GM21447 (cell line): ENCODE results near the gene TMEFF2.

ENCODE experiments used
- ATAC-seq: cut with Tn5 transposase; IDR thresholded peaks from one replicate; pipeline ENCODE4 v1.9.1; 2021; ENCODE audit not compliant: unreplicated experiment

TMEFF2 gene

DNA sequence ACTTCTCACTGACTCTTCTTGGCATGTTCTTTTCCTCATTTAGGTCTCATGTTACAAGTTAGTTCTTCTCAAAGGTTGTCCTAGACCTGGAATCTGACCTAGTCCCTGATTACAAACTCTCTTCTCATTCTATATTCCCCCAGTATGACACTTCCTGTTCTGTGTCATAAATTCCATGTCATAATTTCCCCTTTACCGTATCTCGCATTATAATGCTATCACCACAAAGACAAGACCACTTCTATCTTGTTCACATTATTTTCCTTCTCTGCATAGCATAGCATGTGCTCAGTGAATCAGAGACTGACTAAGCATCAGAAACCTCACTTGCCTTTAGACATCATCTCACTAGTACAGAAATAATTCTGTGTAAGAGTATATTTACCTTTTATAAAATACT is 284.2 kb downstream of the TMEFF2 start:
- ATAC-seq: no peak

DNA sequence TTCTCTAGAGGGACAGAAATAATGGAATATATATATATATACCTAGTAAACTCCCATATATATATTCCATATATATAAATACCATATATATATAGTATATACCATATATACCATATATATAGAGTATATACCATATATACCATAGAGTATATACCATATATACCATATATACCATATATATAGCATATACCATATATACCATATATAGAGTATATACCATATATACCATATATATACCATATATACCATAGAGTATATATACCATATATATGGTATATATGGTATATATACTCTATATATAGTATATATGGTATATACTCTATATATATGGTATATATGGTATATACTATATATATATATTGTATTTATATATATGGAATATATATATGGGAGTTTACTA is 285.9 kb downstream of the TMEFF2 start:
- ATAC-seq: no peak

DNA sequence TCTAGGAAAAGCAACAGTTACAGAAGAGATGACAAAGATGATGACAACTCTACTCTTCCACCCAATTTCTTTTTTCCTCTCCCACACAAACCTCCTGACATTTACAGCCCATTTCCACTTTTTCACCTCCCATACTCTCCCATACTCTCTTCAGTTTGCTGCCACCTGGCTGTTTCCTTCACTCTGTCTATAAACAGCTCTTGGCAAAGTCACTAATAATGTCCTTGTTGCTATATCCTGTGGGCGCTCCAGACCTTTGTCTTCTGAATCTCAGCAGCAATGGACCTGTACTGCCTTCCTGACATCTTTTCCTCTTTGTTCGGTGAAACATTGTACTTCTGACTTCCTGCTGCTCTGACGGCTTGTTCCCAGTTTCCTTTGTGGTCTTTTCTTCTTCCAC is 287.2 kb downstream of the TMEFF2 start:
- no peak for ATAC-seq

DNA sequence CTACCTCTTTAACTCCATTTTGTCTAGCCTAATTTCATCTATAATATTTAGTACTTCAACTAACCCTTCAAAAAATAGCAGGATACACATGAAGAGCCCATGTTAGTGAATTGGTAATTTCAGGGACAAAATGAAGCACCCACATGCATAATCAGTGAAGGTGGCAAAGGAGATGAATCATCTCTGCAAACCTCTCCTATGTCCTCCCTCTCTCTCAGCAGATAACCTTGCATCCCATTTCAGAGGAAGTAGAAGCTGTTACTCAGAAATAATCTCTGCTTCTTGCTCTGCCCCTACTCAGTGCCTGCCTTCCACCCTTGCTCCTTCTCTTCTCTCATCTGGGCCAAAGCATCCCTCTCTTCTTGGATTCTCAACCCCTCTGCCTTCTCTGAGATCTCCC is 287.6 kb downstream of the TMEFF2 start:
- no peak for ATAC-seq

DNA sequence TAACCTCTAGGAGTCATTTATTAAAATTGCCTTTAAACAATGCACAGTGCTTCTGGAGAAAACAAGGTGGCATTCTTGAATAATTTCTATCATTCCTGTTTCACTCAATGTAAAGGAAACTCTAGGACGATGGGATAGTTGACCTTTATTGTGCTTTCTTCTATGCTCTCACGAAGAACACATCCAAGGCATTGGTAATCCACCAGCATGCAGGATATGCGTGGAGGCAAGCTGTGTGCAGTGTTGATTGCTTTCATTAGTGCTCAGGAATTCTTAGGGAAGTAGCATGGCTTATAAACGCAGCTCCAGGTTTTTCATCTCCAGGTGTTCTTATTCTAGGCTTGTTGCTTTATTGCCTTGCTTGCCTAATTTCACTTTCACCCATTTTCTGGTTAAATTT is 289.4 kb downstream of the TMEFF2 start:
- ATAC-seq: no peak

DNA sequence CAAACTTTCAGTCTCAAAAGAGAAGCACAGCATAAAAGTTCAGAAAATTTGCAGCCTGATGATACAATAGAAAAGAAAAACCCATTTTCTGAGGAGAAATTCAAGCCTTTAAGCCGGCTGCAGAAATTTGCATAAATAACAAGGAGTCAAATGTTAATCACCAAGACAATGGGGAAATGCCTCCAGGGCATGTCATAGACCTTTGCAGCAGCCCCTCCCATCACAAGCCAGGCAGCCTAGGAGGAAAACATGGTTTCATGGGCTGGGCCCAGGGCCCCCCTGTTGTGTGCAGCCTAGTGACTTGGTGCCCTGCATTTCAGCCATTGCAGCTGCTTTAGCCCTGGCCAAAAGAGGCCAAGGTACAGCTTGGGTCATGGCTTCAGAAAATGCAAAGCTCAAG is 293.7 kb downstream of the TMEFF2 start:
- no peak for ATAC-seq

DNA sequence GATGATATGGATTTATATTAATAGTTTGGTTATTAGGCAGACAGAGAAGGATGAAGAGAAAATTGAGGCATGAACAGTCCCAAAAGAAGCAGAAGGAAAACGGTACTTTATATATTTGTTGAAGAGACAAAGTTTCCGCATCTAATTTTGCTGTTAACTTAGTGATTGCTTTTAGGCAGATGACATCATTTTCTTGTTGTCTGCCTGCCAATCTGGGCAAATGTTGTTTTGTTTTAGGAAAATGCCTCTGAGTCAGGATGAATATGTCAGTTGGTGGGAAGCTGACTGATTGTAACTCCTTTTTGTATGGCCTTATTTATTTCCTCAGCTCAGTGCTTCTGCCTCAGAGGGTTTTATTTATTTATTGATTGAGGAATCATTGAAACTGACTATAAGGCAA is 295.3 kb downstream of the TMEFF2 start:
- no peak for ATAC-seq
